Fibroblast of the aortic adventitia (primary cell): ENCODE measurements around the gene TMEM127. TPM values are rescaled to one million over a fixed set of nuclear protein-coding genes. Genes with fewer than 3 reads are reported as not detected.

Source experiments
- DNase-seq: peaks from one replicate; pipeline ENCODE4 v3.0.0-alpha.2; 2010; ENCODE audit warnings: low read depth
- H3K4me3 ChIP-seq: 2 replicates; pipeline ENCODE4 v1.5.1; 2011; ENCODE audit warnings: low read depth, mild to moderate bottlenecking, control low read depth, low read length, moderate library complexity
- total RNA-seq: library from RNA; depleted of rRNA; stranded (reverse); fragments of >200 nt; gene quantifications from 2 replicates; pipeline ENCODE4 v1.2.3, GENCODE V29; 2012; ENCODE audit warnings: low replicate concordance
- TF ChIP-seq, protein P1 (sequence below): IDR thresholded peaks from 2 replicates; pipeline ENCODE4 v1.5.1; 2011; ENCODE audit warnings: mild to moderate bottlenecking, low read length, control low read depth, inconsistent platforms; ENCODE audit not compliant: insufficient read depth

The TMEM127 gene
- total RNA-seq, 1 donor, result 31.6 TPM

DNA sequence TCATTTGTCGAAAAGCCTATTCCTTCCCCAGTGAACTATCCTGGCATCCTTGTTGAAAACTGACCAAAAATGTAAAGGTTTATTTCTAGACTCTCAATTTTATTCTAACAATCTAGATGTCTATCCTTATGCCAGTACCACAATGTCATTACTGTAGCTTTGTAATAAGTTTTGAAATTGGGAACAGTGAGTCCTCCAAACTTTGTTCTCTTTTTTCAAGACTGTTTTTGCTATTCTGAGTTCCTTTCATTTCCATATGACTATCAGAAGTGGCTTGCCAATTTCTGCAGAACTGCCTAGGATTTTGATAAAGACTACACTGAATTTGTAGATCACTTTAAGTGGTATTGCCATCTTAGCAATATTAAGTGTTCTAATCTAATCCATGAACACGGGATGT is 66.9 kb downstream of the TMEM127 start:
- TF ChIP-seq, protein P1, sequence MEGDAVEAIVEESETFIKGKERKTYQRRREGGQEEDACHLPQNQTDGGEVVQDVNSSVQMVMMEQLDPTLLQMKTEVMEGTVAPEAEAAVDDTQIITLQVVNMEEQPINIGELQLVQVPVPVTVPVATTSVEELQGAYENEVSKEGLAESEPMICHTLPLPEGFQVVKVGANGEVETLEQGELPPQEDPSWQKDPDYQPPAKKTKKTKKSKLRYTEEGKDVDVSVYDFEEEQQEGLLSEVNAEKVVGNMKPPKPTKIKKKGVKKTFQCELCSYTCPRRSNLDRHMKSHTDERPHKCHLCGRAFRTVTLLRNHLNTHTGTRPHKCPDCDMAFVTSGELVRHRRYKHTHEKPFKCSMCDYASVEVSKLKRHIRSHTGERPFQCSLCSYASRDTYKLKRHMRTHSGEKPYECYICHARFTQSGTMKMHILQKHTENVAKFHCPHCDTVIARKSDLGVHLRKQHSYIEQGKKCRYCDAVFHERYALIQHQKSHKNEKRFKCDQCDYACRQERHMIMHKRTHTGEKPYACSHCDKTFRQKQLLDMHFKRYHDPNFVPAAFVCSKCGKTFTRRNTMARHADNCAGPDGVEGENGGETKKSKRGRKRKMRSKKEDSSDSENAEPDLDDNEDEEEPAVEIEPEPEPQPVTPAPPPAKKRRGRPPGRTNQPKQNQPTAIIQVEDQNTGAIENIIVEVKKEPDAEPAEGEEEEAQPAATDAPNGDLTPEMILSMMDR, result no peak
- DNase-seq, result no peak
- no peak overlapping the region for H3K4me3 ChIP-seq

Other genes starting within 250 kb of the TMEM127 start
- 10.2 TPM in 1 of 2 replicates, not detected in the other for gene GPAT2, start 231.1 kb downstream of the TMEM127 start, total RNA-seq
- under 0.01 TPM in 1 of 2 replicates, not detected in the other for gene ADRA2B, start 149.4 kb downstream of the TMEM127 start, total RNA-seq
- gene ASTL, start 127.5 kb downstream of the TMEM127 start, total RNA-seq, result not detected in 2 replicates
- 0.36 and 1.4 TPM in 2 replicates for gene DUSP2, start 120.6 kb downstream of the TMEM127 start, total RNA-seq
- gene STARD7, start 57.2 kb downstream of the TMEM127 start, total RNA-seq, result 85.8 and 170 TPM in 2 replicates
- gene CIAO1, start 228 bp upstream of the TMEM127 start, total RNA-seq, result 71.8 and 183 TPM in 2 replicates
- 28.0 and 39.3 TPM in 2 replicates for gene SNRNP200, start 39.5 kb upstream of the TMEM127 start, total RNA-seq
- 2.5 and 3.4 TPM in 2 replicates for gene ITPRIPL1, start 59.3 kb upstream of the TMEM127 start, total RNA-seq
- 0.57 and 18.7 TPM in 2 replicates for gene NCAPH, start 69.8 kb upstream of the TMEM127 start, total RNA-seq
- not detected in 2 replicates for gene NEURL3, start 239.4 kb upstream of the TMEM127 start, total RNA-seq